HepG2 (cell line): ENCODE data around the gene GCN1. TPM values are rescaled to one million over a fixed set of nuclear protein-coding genes. Genes with fewer than 3 reads are reported as not detected.

ENCODE experiments used
- ARHGAP35 ChIP-seq: sonication (generic); formaldehyde crosslinking; IDR thresholded peaks from 2 replicates; pipeline ENCODE4 v1.9.0; 2022; ENCODE audit warnings: mild to moderate bottlenecking, inconsistent platforms, moderate library complexity, missing genetic modification reagents, borderline replicate concordance
- DMAP1 ChIP-seq: IDR thresholded peaks from 2 replicates; pipeline ENCODE4 v1.6.1; 2016
- E2F1 ChIP-seq: sonication (generic); formaldehyde crosslinking; IDR thresholded peaks from 2 replicates; pipeline ENCODE4 v1.5.0; 2020; ENCODE audit warnings: missing genetic modification reagents
- ERF ChIP-seq: IDR thresholded peaks from 2 replicates; pipeline ENCODE4 v1.6.1; 2018; ENCODE audit warnings: missing biosample characterization, missing genetic modification reagents
- FOXK2 ChIP-seq: fragments of 450-650 bp; IDR thresholded peaks from 2 replicates; pipeline ENCODE4 v1.6.1; 2016
- FUBP1 ChIP-seq: sonication (generic); formaldehyde crosslinking; IDR thresholded peaks from 2 replicates; pipeline ENCODE4 v1.5.1; 2020; ENCODE audit warnings: missing genetic modification reagents, mild to moderate bottlenecking, borderline replicate concordance
- JUNB ChIP-seq: sonication (generic); formaldehyde crosslinking; IDR thresholded peaks from 2 replicates; pipeline ENCODE4 v1.8.0; 2022; ENCODE audit warnings: missing genetic modification reagents, mild to moderate bottlenecking, borderline replicate concordance
- MAFG ChIP-seq: sonication (generic); formaldehyde crosslinking; IDR thresholded peaks from 2 replicates; pipeline ENCODE4 v1.5.1; 2020; ENCODE audit warnings: mild to moderate bottlenecking, missing genetic modification reagents
- MTERF4 ChIP-seq: sonication (generic); formaldehyde crosslinking; IDR thresholded peaks from 2 replicates; pipeline ENCODE4 v1.8.0; 2023; ENCODE audit warnings: mild to moderate bottlenecking, missing genetic modification reagents
- MXD1 ChIP-seq: sonication (generic); formaldehyde crosslinking; IDR thresholded peaks from 2 replicates; pipeline ENCODE4 v1.4.0; 2020; ENCODE audit warnings: mild to moderate bottlenecking, missing genetic modification reagents
- TBL1XR1 ChIP-seq: fragments of 150-350 bp; IDR thresholded peaks from 2 replicates; pipeline ENCODE4 v1.6.1; 2014; ENCODE audit warnings: borderline replicate concordance, low read length; ENCODE audit not compliant: partially characterized antibody
- U2AF2 ChIP-seq: fragments of 200-400 bp; formaldehyde crosslinking; IDR thresholded peaks from 2 replicates; pipeline ENCODE4 v1.6.1; 2017; ENCODE audit warnings: low read depth, mild to moderate bottlenecking, low read length
- YEATS4 ChIP-seq: sonication (generic); formaldehyde crosslinking; IDR thresholded peaks from 2 replicates; pipeline ENCODE4 v1.4.0; 2020; ENCODE audit warnings: missing genetic modification reagents, borderline replicate concordance
- ZBED4 ChIP-seq: sonication (generic); formaldehyde crosslinking; IDR thresholded peaks from 2 replicates; pipeline ENCODE4 v1.4.0; 2020; ENCODE audit warnings: missing genetic modification reagents, borderline replicate concordance
- ZBTB3 ChIP-seq: sonication (generic); formaldehyde crosslinking; IDR thresholded peaks from 2 replicates; pipeline ENCODE4 v1.4.0; 2020; ENCODE audit warnings: low read depth, mild to moderate bottlenecking, moderate library complexity, missing genetic modification reagents, borderline replicate concordance
- ZNF10 ChIP-seq: sonication (generic); formaldehyde crosslinking; IDR thresholded peaks from 2 replicates; pipeline ENCODE4 v1.4.0; 2020; ENCODE audit warnings: mild to moderate bottlenecking, low read depth, missing genetic modification reagents, borderline replicate concordance
- ZNF232 ChIP-seq: sonication (generic); formaldehyde crosslinking; IDR thresholded peaks from 2 replicates; pipeline ENCODE4 v1.4.0; 2020; ENCODE audit warnings: missing genetic modification reagents, borderline replicate concordance
- ZNF451 ChIP-seq: sonication (generic); formaldehyde crosslinking; IDR thresholded peaks from 2 replicates; pipeline ENCODE4 v1.5.0; 2020; ENCODE audit warnings: mild to moderate bottlenecking, missing genetic modification reagents
- ZNF674 ChIP-seq: sonication (generic); formaldehyde crosslinking; IDR thresholded peaks from 2 replicates; pipeline ENCODE4 v1.5.0; 2020; ENCODE audit warnings: low read depth, mild to moderate bottlenecking, missing genetic modification reagents
- ZNF713 ChIP-seq: sonication (generic); formaldehyde crosslinking; IDR thresholded peaks from 2 replicates; pipeline ENCODE4 v1.4.0; 2020; ENCODE audit warnings: mild to moderate bottlenecking, missing genetic modification reagents
- ZNF747 ChIP-seq: sonication (generic); formaldehyde crosslinking; IDR thresholded peaks from 2 replicates; pipeline ENCODE4 v1.8.1; 2023; ENCODE audit warnings: missing genetic modification reagents, mild to moderate bottlenecking, borderline replicate concordance
- polyA plus RNA-seq, 8 experiments: library from polyadenylated mRNA; depleted of rRNA in 3 of 8; stranded (reverse) in 7 of 8; unstranded in 1 of 8; fragments of >200 nt; fragmentation: Illumina TruSeq in 4 of 8; extraction: Trizol in 4 of 8; gene quantifications; 2 replicates each; pipeline versions ENCODE4 v1.2.1 to v1.2.3, GENCODE V29; 2011 to 2016; ENCODE audit warnings: low read depth in 4 of 8, missing spikeins in 1 of 8, mixed read lengths in 1 of 8; ENCODE audit not compliant: insufficient read depth in 1 of 8
- total RNA-seq, 5 experiments: library from RNA; depleted of rRNA; stranded (reverse); fragments of >200 nt; fragmentation: Illumina TruSeq; extraction: Trizol; gene quantifications; 2 replicates each; pipeline ENCODE4 v1.2.3, GENCODE V29; 2016; ENCODE audit warnings: low read depth in 1 of 5

GCN1 gene
- total and polyA plus RNA-seq, 2 of the 13 experiments (the other 11 are each of a cell fraction or from before 2014, with no cell fraction given), result 58.2 to 83.0 TPM

GRCh38 chr12:120228291-120229070 lies 34.0 kb upstream of the GCN1 start (continued):
- peak; percentile 46; the same call in 1 of the 2 replicates for TF ChIP-seq ZNF232 (CRISPR knock-in tag)
- TF ChIP-seq ERF, result peak; percentile 80
- TF ChIP-seq MTERF4 (CRISPR knock-in tag), result no peak; the same call in none of the 2 replicates
- no peak for TF ChIP-seq FOXK2
- peak; percentile 17; the same call in 1 of the 2 replicates for TF ChIP-seq ZBED4 (CRISPR knock-in tag)
- peak; percentile 62; the same call in 1 of the 2 replicates for TF ChIP-seq ZBTB3 (CRISPR knock-in tag)
- peak; percentile 71; the same call in 1 of the 2 replicates for TF ChIP-seq ZNF451 (CRISPR knock-in tag)
- TF ChIP-seq YEATS4 (CRISPR knock-in tag), result peak; percentile 95
- TF ChIP-seq ZNF713 (CRISPR knock-in tag), result no peak
- no peak for TF ChIP-seq ZNF674
- no peak for TF ChIP-seq E2F1
- no peak for TF ChIP-seq ZNF10 (CRISPR knock-in tag)
- no peak for TF ChIP-seq MAFG (CRISPR knock-in tag)
- peak; percentile 28; the same call in 1 of the 2 replicates for TF ChIP-seq ZNF747 (CRISPR knock-in tag)
- no peak for TF ChIP-seq JUNB (CRISPR knock-in tag)
- TF ChIP-seq FUBP1 (CRISPR knock-in tag), result no peak
- TF ChIP-seq MXD1 (CRISPR knock-in tag), result peak; percentile 45
- no peak for TF ChIP-seq ARHGAP35 (CRISPR knock-in tag)
- no peak for TF ChIP-seq TBL1XR1
- TF ChIP-seq DMAP1 (CRISPR knock-in tag), result peak; percentile 87
- no peak for TF ChIP-seq U2AF2
